A549 (cell line): ENCODE results near the gene ZNF263. TPM values are rescaled to one million over a fixed set of nuclear protein-coding genes. Genes with fewer than 3 reads are reported as not detected.

Experiments
- ATAC-seq, 2 experiments: fragments of 200-7000 bp in 1 of 2; fragments of >200 bp in 1 of 2; cut with Nextera tagmentation in 1 of 2; cut with Tn5 transposase in 1 of 2; 3 replicates each; pipeline versions ENCODE4 v1.8.0 to v1.9.1; 2018 to 2020; ENCODE audit warnings: mild to moderate bottlenecking in 1 of 2, moderate library complexity in 1 of 2
- CTCF ChIA-PET: fragments of 300-600 bp; sonication (Branson Sonifier 250); formaldehyde crosslinking; extraction: SDS; loops from one replicate; lab custom pipeline; 2021; ENCODE audit warnings: antibody characterized with exemption, inconsistent platforms; lab: Yijun Ruan, JAX
- POLR2A ChIA-PET: fragments of 350-600 bp; formaldehyde crosslinking; extraction: SDS; loops from one replicate; lab custom pipeline; 2021; ENCODE audit warnings: antibody characterized with exemption, inconsistent platforms; lab: Yijun Ruan, JAX
- DNase-seq, 2 experiments: peaks; one replicate each; pipeline versions ENCODE4 v3.0.0 to v3.0.0-alpha.2; 2011 to 2016; ENCODE audit warnings: low read depth in 1 of 2, low spot score in 1 of 2
- FAIRE-seq: peaks from 2 replicates; lab custom pipeline; 2011; peaks lifted over from hg19 to GRCh38; lab: Jason Lieb, UNC
- H3K27ac ChIP-seq, 2 experiments: fragments of >200 bp; sonication (Bioruptor Twin); formaldehyde crosslinking; 3 replicates each; pipeline ENCODE4 v1.5.1; 2016 to 2017
- H3K4me1 ChIP-seq: fragments of >200 bp; sonication (Bioruptor Twin); formaldehyde crosslinking; 3 replicates; pipeline ENCODE4 v1.6.1; 2016
- H3K4me2 ChIP-seq: fragments of >200 bp; sonication (Bioruptor Twin); formaldehyde crosslinking; 3 replicates; pipeline ENCODE4 v1.6.1; 2016
- H3K4me3 ChIP-seq: fragments of >200 bp; sonication (Bioruptor Twin); formaldehyde crosslinking; 3 replicates; pipeline ENCODE4 v1.5.1; 2016
- H3K9me3 ChIP-seq: fragments of >200 bp; sonication (Bioruptor Twin); formaldehyde crosslinking; 3 replicates; pipeline ENCODE4 v1.6.1; 2016
- CEBPB ChIP-seq, 2 experiments: fragments of >200 bp in 1 of 2; sonication (Bioruptor Twin) in 1 of 2; formaldehyde crosslinking in 1 of 2; IDR thresholded peaks; 2 replicates each; pipeline ENCODE4 v1.6.1; 2012 to 2016
- EHMT2 ChIP-seq: fragments of 200-600 bp; sonication (generic); IDR thresholded peaks from 2 replicates; pipeline ENCODE4 v1.6.1; 2016; ENCODE audit warnings: antibody characterized with exemption, low read depth, mild to moderate bottlenecking, moderate library complexity
- HOXA7 ChIP-seq: fragments of 250-450 bp; sonication (Bioruptor Pico); IDR thresholded peaks from 2 replicates; pipeline ENCODE4 v1.5.0; 2020; ENCODE audit warnings: mild to moderate bottlenecking, moderate library complexity
- HOXB5 ChIP-seq: fragments of 250-450 bp; sonication (Bioruptor Pico); IDR thresholded peaks from 2 replicates; pipeline ENCODE4 v1.5.0; 2020; ENCODE audit warnings: mild to moderate bottlenecking, moderate library complexity
- MYC ChIP-seq: IDR thresholded peaks from 2 replicates; pipeline ENCODE4 v1.6.1; 2012; ENCODE audit warnings: mild to moderate bottlenecking, inconsistent platforms, low read length, improper control_type of control experiment, borderline replicate concordance
- NR3C1 ChIP-seq: fragments of >200 bp; sonication (Bioruptor Twin); formaldehyde crosslinking; IDR thresholded peaks from 3 replicates; pipeline ENCODE4 v1.6.1; 2017
- RAD21 ChIP-seq, 2 experiments: fragments of >200 bp in 1 of 2; sonication (Bioruptor Twin) in 1 of 2; formaldehyde crosslinking in 1 of 2; IDR thresholded peaks in 1 of 2; conservative IDR thresholded peaks in 1 of 2; 2 replicates in 1 of 2; 3 replicates in 1 of 2; pipeline ENCODE4 v1.6.1; 2012 to 2018; ENCODE audit warnings: inconsistent platforms in 1 of 2
- RNF2 ChIP-seq: fragments of 200-600 bp; sonication (generic); IDR thresholded peaks from 2 replicates; pipeline ENCODE4 v1.6.1; 2016; ENCODE audit warnings: low read depth, mild to moderate bottlenecking, antibody characterized with exemption, moderate library complexity, borderline replicate concordance
- SREBF2 ChIP-seq: fragments of 450-650 bp; IDR thresholded peaks from 2 replicates; pipeline ENCODE4 v1.6.1; 2014; ENCODE audit warnings: mild to moderate bottlenecking, moderate library complexity
- TFCP2L1 ChIP-seq: fragments of 250-450 bp; sonication (Bioruptor Pico); IDR thresholded peaks from 2 replicates; pipeline ENCODE4 v1.5.0; 2021; ENCODE audit warnings: mild to moderate bottlenecking
- ZNF302 ChIP-seq: fragments of 250-450 bp; sonication (Bioruptor Pico); IDR thresholded peaks from 2 replicates; pipeline ENCODE4 v1.9.0; 2021; ENCODE audit warnings: inconsistent platforms, mild to moderate bottlenecking, moderate library complexity
- WGBS: methylation state at CpG from one replicate; pipeline ENCODE4 v1.1.6; 2017; ENCODE audit errors: missing lambda C conversion rate; 5-methylcytosine and 5-hydroxymethylcytosine counted together
- polyA plus RNA-seq, 4 experiments: library from polyadenylated mRNA; depleted of rRNA in 3 of 4; stranded (reverse); fragments of >200 nt; fragmentation: RNase III in 1 of 4; extraction: RNeasy Plus Mini Kit Qiagen cat#74134 plus additional on column Dnase treatment in 1 of 4; gene quantifications; 2 replicates in 3 of 4; 3 replicates in 1 of 4; pipeline ENCODE4 v1.2.3, GENCODE V29; 2011 to 2017
- TF ChIP-seq, protein P1 (sequence below): fragments of 450-650 bp; IDR thresholded peaks from 2 replicates; pipeline ENCODE4 v1.6.1; 2014; ENCODE audit warnings: antibody characterized with exemption
- TF ChIP-seq, protein P2 (sequence below): fragments of 250-450 bp; sonication (Bioruptor Pico); IDR thresholded peaks from 2 replicates; pipeline ENCODE4 v1.5.0; 2021; ENCODE audit warnings: mild to moderate bottlenecking, moderate library complexity, borderline replicate concordance
- TF ChIP-seq, protein P3 (sequence below): IDR thresholded peaks from 2 replicates; pipeline ENCODE4 v1.6.1; 2012
- TF ChIP-seq, protein P4 (sequence below): fragments of >200 bp; sonication (Bioruptor Twin); formaldehyde crosslinking; IDR thresholded peaks from 3 replicates; pipeline ENCODE4 v1.6.1; 2016
- TF ChIP-seq, protein P5 (sequence below): fragments of 250-450 bp; sonication (Bioruptor Pico); IDR thresholded peaks from 2 replicates; pipeline ENCODE4 v1.5.0; 2020; ENCODE audit warnings: low read depth, mild to moderate bottlenecking, moderate library complexity

The ZNF263 gene
- polyA plus RNA-seq, 2 of the 4 experiments (the other 2 are of a cell fraction): 20.9 to 24.4 TPM

DNA sequence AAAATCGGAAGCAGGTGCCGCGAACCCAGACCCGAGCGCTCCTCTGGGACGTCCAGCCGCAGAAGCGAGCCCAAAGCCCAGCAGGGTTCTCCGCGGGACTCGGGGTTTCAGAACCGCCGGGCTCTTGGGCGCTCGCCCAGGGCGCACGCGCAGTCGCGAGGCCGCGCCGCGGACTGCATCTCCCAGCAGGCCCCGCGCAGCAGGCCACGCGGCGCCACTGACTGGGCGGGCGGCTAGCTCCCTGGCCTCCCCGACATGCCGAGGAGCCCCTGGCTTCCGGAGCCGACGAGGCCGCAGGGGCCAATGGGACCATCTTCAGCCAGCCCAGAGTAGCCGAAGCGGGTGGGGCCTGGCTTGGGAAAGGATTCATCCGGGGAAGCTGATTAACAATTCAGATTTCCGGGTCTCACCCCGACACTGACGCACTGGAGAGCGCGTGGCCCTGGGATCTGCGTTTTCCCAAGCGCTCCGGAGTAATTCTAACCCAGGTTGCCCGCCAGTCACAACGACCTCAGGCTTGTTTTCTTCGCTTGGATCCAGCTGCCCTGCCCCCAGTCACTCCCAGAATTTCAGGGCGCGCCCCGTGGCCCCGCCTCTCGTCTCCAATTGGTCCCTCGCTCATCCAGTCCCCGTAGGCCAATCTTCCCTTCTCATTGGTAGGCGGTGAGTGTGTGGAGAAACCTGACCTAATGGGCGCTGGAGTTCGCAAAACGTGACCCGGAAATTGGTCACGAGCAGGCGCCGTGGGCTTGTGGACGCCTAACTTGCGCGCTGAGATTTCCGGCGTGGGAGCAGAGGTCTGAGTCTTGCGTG, at the start of gene ZNF263 (continued):
- TF ChIP-seq ZNF302 (CRISPR knock-in tag) (no peak), HOXA7 (no peak), TFCP2L1 (0 out of 2 replicates have a peak, but pooled peaks have one; percentile 21), EHMT2 (no peak), CEBPB (IDR thresholded peaks at IDR 0.05) (no peak), RNF2 (no peak), HOXB5 (CRISPR knock-in tag) (peak; percentile 47; the same call in 1 of the 2 replicates), RAD21 (conservative IDR thresholded peaks at IDR 0.05 in 1 of 2, IDR thresholded peaks at IDR 0.05 in 1 of 2) (no peak; a peak in 1 of 5 replicates), SREBF2 (no peak), MYC (peak; percentile 82), NR3C1 (no peak)
- TF ChIP-seq, protein P1, sequence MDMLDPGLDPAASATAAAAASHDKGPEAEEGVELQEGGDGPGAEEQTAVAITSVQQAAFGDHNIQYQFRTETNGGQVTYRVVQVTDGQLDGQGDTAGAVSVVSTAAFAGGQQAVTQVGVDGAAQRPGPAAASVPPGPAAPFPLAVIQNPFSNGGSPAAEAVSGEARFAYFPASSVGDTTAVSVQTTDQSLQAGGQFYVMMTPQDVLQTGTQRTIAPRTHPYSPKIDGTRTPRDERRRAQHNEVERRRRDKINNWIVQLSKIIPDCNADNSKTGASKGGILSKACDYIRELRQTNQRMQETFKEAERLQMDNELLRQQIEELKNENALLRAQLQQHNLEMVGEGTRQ: peak; percentile 93
- TF ChIP-seq, protein P2, sequence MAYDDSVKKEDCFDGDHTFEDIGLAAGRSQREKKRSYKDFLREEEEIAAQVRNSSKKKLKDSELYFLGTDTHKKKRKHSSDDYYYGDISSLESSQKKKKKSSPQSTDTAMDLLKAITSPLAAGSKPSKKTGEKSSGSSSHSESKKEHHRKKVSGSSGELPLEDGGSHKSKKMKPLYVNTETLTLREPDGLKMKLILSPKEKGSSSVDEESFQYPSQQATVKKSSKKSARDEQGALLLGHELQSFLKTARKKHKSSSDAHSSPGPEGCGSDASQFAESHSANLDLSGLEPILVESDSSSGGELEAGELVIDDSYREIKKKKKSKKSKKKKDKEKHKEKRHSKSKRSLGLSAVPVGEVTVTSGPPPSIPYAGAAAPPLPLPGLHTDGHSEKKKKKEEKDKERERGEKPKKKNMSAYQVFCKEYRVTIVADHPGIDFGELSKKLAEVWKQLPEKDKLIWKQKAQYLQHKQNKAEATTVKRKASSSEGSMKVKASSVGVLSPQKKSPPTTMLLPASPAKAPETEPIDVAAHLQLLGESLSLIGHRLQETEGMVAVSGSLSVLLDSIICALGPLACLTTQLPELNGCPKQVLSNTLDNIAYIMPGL: no peak
- TF ChIP-seq, protein P3, sequence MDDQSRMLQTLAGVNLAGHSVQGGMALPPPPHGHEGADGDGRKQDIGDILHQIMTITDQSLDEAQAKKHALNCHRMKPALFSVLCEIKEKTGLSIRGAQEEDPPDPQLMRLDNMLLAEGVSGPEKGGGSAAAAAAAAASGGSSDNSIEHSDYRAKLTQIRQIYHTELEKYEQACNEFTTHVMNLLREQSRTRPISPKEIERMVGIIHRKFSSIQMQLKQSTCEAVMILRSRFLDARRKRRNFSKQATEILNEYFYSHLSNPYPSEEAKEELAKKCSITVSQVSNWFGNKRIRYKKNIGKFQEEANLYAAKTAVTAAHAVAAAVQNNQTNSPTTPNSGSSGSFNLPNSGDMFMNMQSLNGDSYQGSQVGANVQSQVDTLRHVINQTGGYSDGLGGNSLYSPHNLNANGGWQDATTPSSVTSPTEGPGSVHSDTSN: no peak

DNA sequence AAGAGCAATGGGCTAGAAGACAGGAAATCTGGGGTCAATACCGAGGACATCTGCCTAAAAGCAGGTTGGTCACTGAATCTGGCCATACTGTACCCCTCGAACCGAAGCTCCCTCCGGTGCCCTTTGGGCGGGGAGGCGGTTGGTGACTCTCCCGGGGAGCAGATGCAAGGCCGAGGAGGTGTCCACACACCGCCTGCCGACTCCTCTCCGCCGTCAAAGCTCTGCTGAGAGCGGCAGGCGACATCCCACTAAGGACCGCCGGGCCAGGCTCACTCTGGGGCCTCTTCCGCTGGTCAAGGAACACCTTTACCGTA, 48.8 kb upstream of the ZNF263 start:
- ChIA-PET CTCF (interaction anchor here (0.6 to 1.5 kb wide), 5 partner anchors 42 to 223 kb away, joined by 3 to 5 read pairs (median 3); no protein-coding TSS in a partner anchor), POLR2A (no interaction called here)
- Histone ChIP-seq H3K4me1 (peaks cover 7% of the 10 kb centered on the region; the same call in 2 of the 3 replicates), H3K27ac (peak overlapping the region; percentile 92 to 96), H3K4me2 (peak overlapping the region; percentile 88), H3K9me3 (peaks cover 46% of the 10 kb centered on the region), H3K4me3 (peak overlapping the region; percentile 86)
- no peak for DNase-seq
- TF ChIP-seq, protein P2: 0 out of 2 replicates have a peak, but pooled peaks have one; percentile 38
- TF ChIP-seq, protein P4, sequence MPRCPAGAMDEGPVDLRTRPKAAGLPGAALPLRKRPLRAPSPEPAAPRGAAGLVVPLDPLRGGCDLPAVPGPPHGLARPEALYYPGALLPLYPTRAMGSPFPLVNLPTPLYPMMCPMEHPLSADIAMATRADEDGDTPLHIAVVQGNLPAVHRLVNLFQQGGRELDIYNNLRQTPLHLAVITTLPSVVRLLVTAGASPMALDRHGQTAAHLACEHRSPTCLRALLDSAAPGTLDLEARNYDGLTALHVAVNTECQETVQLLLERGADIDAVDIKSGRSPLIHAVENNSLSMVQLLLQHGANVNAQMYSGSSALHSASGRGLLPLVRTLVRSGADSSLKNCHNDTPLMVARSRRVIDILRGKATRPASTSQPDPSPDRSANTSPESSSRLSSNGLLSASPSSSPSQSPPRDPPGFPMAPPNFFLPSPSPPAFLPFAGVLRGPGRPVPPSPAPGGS: peak; percentile 13; the same call in 1 of the 3 replicates
- TF ChIP-seq, protein P5, sequence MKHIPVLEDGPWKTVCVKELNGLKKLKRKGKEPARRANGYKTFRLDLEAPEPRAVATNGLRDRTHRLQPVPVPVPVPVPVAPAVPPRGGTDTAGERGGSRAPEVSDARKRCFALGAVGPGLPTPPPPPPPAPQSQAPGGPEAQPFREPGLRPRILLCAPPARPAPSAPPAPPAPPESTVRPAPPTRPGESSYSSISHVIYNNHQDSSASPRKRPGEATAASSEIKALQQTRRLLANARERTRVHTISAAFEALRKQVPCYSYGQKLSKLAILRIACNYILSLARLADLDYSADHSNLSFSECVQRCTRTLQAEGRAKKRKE (CRISPR knock-in tag): no peak
- WGBS: 13% methylated on average over 15 of the region's 18 CpGs
- ATAC-seq: no peak; a peak in 1 of 6 replicates
- no peak for FAIRE-seq
